NCI-H446 treated with DMSO at 0.1 percent for 48 hours (cell line): ENCODE measurements around the gene OR2A12.
"Not testable (repeated sequence)": the region's sequence is repeated elsewhere in the genome, so short reads cannot be mapped to it uniquely, and the experiment has no call there.

Source experiments
- DNase-seq: peaks from one replicate; lab custom pipeline; 2025; lab: John Stamatoyannopoulos, UW

The OR2A12 gene, protein sequence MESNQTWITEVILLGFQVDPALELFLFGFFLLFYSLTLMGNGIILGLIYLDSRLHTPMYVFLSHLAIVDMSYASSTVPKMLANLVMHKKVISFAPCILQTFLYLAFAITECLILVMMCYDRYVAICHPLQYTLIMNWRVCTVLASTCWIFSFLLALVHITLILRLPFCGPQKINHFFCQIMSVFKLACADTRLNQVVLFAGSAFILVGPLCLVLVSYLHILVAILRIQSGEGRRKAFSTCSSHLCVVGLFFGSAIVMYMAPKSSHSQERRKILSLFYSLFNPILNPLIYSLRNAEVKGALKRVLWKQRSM

GRCh38 chr7:144085978-144086377, at the start of gene OR2A12:
OR2A12 (plus strand) TSS chr7:144086278; CDS start chr7:144095108, 8,830 bp downstream.
- DNase-seq: no peak

DNA sequence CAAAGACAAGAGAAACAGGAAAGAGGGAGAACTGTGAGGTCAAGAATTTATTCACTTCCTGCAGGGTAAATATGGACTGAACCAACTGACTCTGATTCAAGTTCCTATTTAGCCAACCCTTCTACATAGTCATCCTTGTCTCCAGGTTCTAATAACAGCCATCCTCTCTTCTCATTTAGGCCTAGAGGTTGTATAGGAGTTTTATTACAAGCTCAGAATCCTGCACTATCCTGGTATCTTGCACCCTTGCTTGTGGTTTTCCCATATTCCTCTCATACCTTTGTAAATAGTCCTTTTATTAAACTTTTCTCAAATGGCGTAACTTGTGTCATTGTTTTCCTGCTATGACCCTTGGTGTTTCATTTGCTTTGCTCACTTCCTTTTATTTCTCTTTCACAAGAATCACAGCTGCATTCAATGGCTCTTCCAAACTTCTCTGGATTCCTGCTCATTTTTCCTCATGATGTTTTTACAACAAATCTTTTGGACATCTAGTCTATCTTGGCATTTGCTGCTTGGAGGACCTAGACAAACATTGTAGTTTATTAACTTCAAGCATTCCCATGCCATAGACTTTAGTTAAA, 49.7 kb upstream of the OR2A12 start:
- no peak for DNase-seq

DNA sequence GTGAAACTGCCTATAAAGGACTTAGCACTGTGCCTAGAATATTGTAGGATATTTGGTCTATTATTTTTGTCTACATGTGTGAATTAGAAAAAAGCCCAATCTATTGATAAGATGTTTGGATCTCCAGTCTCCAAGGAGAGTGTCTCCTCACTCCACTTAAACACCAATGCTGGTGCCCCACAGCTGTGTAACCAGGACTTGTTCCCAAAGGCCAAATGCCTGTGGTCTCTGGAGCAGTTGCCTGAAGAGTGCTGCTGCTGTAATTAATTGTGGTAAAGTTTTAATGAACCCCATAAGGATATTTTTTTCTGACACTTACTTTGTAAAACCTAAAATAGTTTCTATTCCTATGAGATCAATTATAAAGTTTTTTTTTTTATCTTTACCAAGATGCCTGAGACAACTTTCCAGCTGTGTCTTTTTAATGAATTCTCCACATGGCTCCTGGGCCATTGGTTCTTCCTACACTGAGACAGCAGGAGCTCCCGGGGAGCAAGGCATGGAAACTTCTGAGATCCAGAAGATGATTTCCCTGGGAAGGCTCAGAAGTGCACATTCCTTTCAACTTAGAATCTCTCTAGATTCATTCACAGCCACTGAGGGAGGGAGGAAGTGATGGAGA, 48.6 kb upstream of the OR2A12 start:
- no peak for DNase-seq

DNA sequence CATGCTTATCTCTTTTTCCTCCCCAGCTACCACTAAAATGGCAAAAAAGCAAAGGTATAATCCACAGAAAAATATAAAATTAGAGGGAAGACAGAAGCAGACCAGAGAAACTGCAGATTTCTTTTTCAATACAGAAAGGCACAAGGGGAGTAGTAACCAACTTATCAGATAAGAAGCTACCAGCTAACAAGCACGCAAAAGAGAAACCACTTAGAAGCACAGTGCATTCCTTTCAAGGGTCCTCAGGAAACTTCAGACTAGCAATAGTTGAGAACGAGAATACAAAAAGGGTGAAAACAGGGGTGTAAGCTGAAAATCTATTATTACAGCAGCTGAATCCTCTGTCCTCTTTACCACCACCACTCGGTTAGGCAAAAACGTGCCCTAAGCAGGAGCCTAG, 47.2 kb upstream of the OR2A12 start:
- DNase-seq: no peak

GRCh38 chr7:144048648-144049047, 37.4 kb upstream of the OR2A12 start, which contains the start of gene OR2A5:
OR2A5 (plus strand) TSS chr7:144048948; CDS start chr7:144050402, 1,454 bp downstream.
- no peak for DNase-seq

GRCh38 chr7:144049491-144049890, 36.6 kb upstream of the OR2A12 start:
- DNase-seq: no peak

GRCh38 chr7:144050093-144050492, 36.0 kb upstream of the OR2A12 start:
- DNase-seq: no peak

- DNase-seq: not testable (repeated sequence)
Observed at GRCh38 chr7:144050884-144051283, 35.2 kb upstream of the OR2A12 start.

- no peak for DNase-seq
Observed at GRCh38 chr7:144057954-144058353, 28.1 kb upstream of the OR2A12 start.

DNA sequence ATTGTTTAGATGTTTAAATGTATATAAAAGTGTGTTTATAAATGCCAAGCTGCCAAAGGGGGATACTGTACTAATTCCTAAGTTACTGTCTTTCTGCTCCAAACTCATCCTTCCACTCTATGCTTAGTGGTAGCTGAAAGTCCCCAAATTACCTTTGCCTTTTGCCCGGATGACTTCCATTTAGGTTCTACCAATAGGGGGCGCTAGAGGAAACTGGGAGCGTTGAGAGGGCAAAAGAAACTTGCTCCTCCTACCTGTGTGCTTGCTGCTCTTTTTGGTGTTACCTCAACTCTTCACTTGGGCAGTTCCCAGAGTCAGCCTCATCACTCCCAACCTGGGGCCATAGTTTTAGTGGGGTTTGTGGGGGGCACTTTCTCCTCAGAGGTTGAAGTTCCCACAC, 22.4 kb upstream of the OR2A12 start:
- no peak for DNase-seq

DNA sequence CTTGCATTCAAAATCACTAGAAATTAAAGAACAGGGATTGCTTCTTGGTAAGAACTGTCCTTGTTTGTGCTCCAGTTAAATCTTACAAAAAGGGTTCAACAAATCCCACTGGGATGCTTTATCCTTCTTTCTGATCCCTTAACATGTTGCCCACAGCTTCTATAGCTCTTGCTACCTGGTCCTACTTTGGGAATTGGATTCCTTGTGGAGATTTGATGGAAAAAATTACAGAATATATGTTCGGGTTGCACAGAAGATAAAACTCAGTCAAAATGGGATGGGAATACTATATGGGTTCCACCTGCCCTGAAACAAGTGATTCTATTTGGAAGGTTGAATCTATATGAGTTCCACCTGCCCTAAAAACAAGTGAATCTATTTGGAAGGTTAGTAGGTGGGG, 16.6 kb upstream of the OR2A12 start, which contains the start of gene OR2A25:
TSS of gene OR2A25 (plus strand) at position 301 of the 400 bp plus-strand sequence. CDS start 4,409 bp downstream, outside the sequence.
- DNase-seq: no peak

DNA sequence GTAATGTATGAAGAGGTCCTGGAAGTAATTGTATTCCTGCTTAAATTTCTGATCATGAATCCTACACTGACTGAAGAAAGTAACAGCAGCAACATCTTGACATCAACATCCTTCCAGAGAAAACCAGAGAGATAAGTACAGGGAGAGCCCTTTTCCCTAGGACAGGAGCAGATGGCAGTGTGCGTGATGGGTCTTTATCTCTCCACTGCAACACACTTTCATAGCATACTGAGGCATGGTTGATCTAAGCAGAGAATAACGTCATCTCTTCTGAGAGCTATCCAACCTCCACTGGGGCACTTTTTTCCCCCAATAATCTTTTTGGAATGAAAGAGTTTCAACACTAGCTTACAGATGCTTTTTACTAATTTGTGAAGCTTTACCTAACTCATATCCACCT, 16.1 kb upstream of the OR2A12 start:
- DNase-seq: no peak

GRCh38 chr7:144074374-144074773, 11.7 kb upstream of the OR2A12 start:
- DNase-seq: no peak

DNA sequence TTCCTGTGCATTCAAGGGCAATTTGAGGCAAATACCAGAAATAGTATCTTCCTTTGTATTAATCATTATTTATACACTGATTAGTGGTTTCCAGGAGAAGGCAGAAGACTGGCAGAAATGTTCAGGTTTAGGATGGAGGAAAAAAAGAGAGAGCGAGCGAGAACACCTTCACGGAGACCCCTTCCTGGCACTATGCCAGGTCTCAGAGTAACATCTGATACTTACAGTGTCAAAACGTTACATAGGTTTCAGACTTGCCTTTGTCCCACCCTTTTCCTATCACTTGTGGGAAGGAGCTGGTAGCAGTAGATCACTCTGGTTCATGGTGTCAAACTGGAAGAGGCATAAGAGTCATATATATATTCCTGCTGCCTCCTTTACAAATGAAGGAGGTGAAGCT, 652 bp downstream of the OR2A12 start:
- no peak for DNase-seq

GRCh38 chr7:144087230-144087629, 1.2 kb downstream of the OR2A12 start:
- no peak for DNase-seq

DNA sequence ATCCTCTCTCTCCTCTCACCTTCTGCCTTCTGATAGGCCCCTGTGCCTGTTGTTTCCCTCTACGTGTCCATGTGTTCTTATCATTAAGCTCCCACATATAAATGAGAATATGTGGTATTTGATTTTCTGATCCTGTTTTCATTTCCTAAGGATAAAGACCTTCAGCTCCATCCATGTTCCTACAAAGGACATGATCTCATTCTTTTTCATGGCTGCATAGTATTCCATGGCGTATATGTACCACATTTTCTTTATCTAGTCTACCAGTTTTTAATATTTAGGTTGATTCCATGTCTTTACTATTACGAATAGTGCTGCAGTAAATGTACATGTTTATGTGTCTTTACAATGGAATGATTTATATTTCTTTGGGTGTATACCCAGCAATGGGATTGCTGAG, 4.6 kb downstream of the OR2A12 start:
- DNase-seq: no peak

DNA sequence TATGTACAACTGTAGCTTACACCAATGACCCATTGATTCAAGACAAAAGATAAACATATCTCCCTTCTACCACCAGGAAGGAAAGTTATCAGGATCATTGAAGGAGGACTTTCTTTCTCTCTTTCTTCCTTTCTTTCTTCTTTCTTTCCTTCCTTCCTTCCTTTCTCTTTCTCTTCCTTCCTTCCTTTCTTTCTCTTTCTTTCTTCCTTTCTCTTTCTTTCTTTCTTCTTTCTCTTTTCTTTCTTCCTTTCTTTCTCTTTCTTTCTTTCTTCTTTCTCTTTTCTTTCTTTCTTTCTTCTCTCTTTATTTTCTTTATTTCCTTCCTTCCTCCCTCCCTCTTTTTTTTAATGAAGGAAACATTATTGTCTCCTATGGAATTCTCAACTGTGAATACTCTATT, 12.7 kb downstream of the OR2A12 start:
- DNase-seq: no peak

GRCh38 chr7:144100607-144101006, 14.5 kb downstream of the OR2A12 start:
- no peak for DNase-seq

DNA sequence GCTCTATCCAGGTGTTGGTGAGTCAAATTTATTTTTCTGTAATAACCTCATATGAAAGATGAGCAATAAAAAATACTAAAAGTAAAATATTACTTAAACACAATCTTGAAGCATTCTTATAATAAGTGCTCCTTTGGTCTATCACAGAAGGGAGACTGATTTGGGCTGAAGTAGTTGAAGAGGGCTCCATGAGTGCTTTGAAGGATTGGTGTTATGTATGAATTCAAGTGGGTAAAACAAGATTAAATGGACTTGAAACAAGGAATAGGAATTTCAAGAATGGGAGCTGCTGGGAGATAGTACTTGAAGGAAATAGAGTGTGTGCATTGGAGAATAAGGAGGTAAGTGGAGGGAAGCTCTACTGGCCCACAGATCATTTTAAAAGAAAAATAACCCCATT, 16.0 kb downstream of the OR2A12 start:
- no peak for DNase-seq

DNA sequence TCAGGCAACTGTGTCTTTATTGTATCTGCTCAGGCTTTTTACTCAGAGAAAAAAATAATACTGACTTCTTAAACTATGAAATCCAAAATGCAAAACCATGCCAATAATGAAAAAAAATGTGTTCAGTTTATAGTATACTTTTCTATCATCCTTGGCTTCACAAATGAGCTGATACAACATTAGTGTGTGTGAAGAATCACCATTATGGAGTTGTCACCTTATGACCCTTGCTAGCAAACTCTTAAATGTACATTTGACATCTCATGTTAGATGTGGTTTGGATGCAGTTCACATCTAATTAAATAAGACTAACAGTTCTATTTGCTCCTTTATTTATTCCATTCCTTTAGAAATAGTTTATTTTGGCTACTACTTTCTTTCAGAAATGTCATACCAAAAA, 19.1 kb downstream of the OR2A12 start:
- no peak for DNase-seq

GRCh38 chr7:144109283-144109682, 23.2 kb downstream of the OR2A12 start, which contains the start of gene OR2A2:
OR2A2 (plus strand) TSS chr7:144109583; CDS start chr7:144109583, 0 bp downstream.
- DNase-seq: no peak

- DNase-seq: no peak
Observed at GRCh38 chr7:144110272-144110671, 24.2 kb downstream of the OR2A12 start.

GRCh38 chr7:144113651-144114050, 27.6 kb downstream of the OR2A12 start:
- no peak for DNase-seq
